Naive thymus-derived CD8-positive, alpha-beta T cell (primary cell): ENCODE results near the gene FGD5. TPM values are rescaled to one million over a fixed set of nuclear protein-coding genes. Genes with fewer than 3 reads are reported as not detected.

Experiments used
- ATAC-seq, 2 donors: fragments of 150-1000 bp; cut with Tn5 transposase in 1 of 2; sonication (Bioruptor Pico), chemical (Tn5 transposase) in 1 of 2; 1 replicate in 1 of 2; 2 replicates in 1 of 2; pipeline ENCODE4 v1.10.0; 2021; ENCODE audit warnings: mild to moderate bottlenecking in 2 of 2, moderate library complexity in 2 of 2
- POLR2A ChIA-PET: fragments of 350-600 bp; sonication (Branson Sonifier 250); formaldehyde crosslinking; loops from one replicate; lab custom pipeline; 2021; ENCODE audit warnings: antibody characterized with exemption; lab: Charles Lee
- DNase-seq, 10 donors: peaks; one replicate each; pipeline versions ENCODE4 v3.0.0 to v3.0.0-alpha.2; 2020 to 2022
- H3K27ac Mint-ChIP-seq, 10 donors: one replicate each; pipeline ENCODE4 v1.8.0; 2020 to 2022; ENCODE audit warnings: mild to moderate bottlenecking in 10 of 10, mixed read lengths in 10 of 10, moderate library complexity in 4 of 10, inconsistent platforms in 1 of 10
- H3K27me3 Mint-ChIP-seq, 5 donors: one replicate each; pipeline ENCODE4 v1.8.0; 2021 to 2022; ENCODE audit warnings: mixed read lengths in 5 of 5
- H3K36me3 Mint-ChIP-seq, 3 donors: one replicate each; pipeline ENCODE4 v1.8.0; 2020 to 2022; ENCODE audit warnings: mixed read lengths in 3 of 3, mild to moderate bottlenecking in 2 of 3, inconsistent platforms in 1 of 3
- H3K4me1 Mint-ChIP-seq, 4 donors: one replicate each; pipeline ENCODE4 v1.8.0; 2021 to 2022; ENCODE audit warnings: mixed read lengths in 4 of 4
- H3K4me3 Mint-ChIP-seq, 10 donors: one replicate each; pipeline ENCODE4 v1.8.0; 2020 to 2022; ENCODE audit warnings: mild to moderate bottlenecking in 10 of 10, mixed read lengths in 10 of 10, moderate library complexity in 6 of 10, inconsistent platforms in 1 of 10
- H3K9me3 Mint-ChIP-seq, 9 donors: one replicate each; pipeline ENCODE4 v1.8.0; 2020 to 2022; ENCODE audit warnings: mixed read lengths in 9 of 9, mild to moderate bottlenecking in 3 of 9, inconsistent platforms in 1 of 9, moderate library complexity in 1 of 9
- polyA plus RNA-seq, 3 donors: library from polyadenylated mRNA; unstranded; fragments of 300-500 nt; fragmentation: Illumina TruSeq; gene quantifications; one replicate each; pipeline ENCODE4 v1.2.3, GENCODE V29; 2021
- total RNA-seq, 8 experiments: library from RNA in 2 of 8; stranded (reverse) in 2 of 8; gene quantifications; one replicate each; pipeline ENCODE4 v1.2.3 and lab custom pipeline; 2021 to 2026

Gene FGD5
- total and polyA plus RNA-seq, 5 experiments from 2014 or later = 0.05 TPM; not detected in 4

GRCh38 chr3:14884665-14885064 lies 65.9 kb downstream of the FGD5 start:
- Mint-ChIP-seq H3K27me3 (no peaks in the 10 kb centered on the region), H3K36me3 (no peaks in the 10 kb centered on the region), H3K9me3 (no peaks in the 10 kb centered on the region), H3K27ac (peak overlapping the region; percentile 48 to 94 (median 86)), H3K4me3 (peak overlapping the region; percentile 56 to 79 (median 67)), H3K4me1 (peaks cover 40 to 67% (median 60%) of the 10 kb centered on the region in 4 donors)
- POLR2A ChIA-PET = interaction anchor here (1.0 to 2.2 kb wide), 3 partner anchors 12 to 119 kb away, joined by 3 to 5 read pairs (median 3); no protein-coding TSS in a partner anchor
- ATAC-seq (peak; percentile 51 to 53), DNase-seq (peak in 6 of 10 donors; percentile 8 to 58 (median 24))

GRCh38 chr3:14885307-14885706 lies 66.5 kb downstream of the FGD5 start:
- Mint-ChIP-seq H3K27me3 (no peaks in the 10 kb centered on the region), H3K4me1 (peaks cover 39 to 63% (median 59%) of the 10 kb centered on the region in 4 donors), H3K9me3 (no peaks in the 10 kb centered on the region), H3K27ac (peak overlapping the region; percentile 12 to 94 (median 86)), H3K4me3 (peak overlapping the region; percentile 56 to 79 (median 67)), H3K36me3 (no peaks in the 10 kb centered on the region)
- POLR2A ChIA-PET = interaction anchor here (0.9 to 1.4 kb wide), 5 partner anchors 9 to 120 kb away, joined by 3 to 11 read pairs (median 3); no protein-coding TSS in a partner anchor
- ATAC-seq = peak; percentile 23 to 28
- peak in 6 of 10 donors; percentile 9 to 66 (median 20) for DNase-seq

GRCh38 chr3:14886101-14886500 lies 67.3 kb downstream of the FGD5 start:
- H3K27ac Mint-ChIP-seq = peak overlapping the region; percentile 19 to 92 (median 74)
- no peaks in the 10 kb centered on the region for H3K36me3 Mint-ChIP-seq
- no peaks in the 10 kb centered on the region for H3K27me3 Mint-ChIP-seq
- POLR2A ChIA-PET = interaction anchor here (0.9 to 1.4 kb wide), 3 partner anchors 8 to 12 kb away, joined by 3 to 11 read pairs (median 4); no protein-coding TSS in a partner anchor
- peak overlapping the region in 6 of 10 donors; percentile 56 to 79 (median 75) for H3K4me3 Mint-ChIP-seq
- ATAC-seq (no peak), DNase-seq (peak in 1 of 10 donors; percentile 43)
- H3K4me1 Mint-ChIP-seq = peaks cover 34 to 56% (median 52%) of the 10 kb centered on the region in 4 donors
- H3K9me3 Mint-ChIP-seq = no peaks in the 10 kb centered on the region

- no peak overlapping the region for H3K4me3 Mint-ChIP-seq
- peak overlapping the region in 1 of 10 donors; percentile 74 for H3K27ac Mint-ChIP-seq
- ATAC-seq = no peak
- no peaks in the 10 kb centered on the region for H3K27me3 Mint-ChIP-seq
- H3K36me3 Mint-ChIP-seq = no peaks in the 10 kb centered on the region
- DNase-seq = no peak
- POLR2A ChIA-PET = interaction anchor here (1.8 kb wide), 1 partner anchor 10 kb away, joined by 4 read pairs; no protein-coding TSS in a partner anchor
- H3K9me3 Mint-ChIP-seq = no peaks in the 10 kb centered on the region
- H3K4me1 Mint-ChIP-seq = peaks cover 19 to 29% (median 22%) of the 10 kb centered on the region in 4 donors
These were observed 70.4 kb downstream of the FGD5 start for GRCh38 chr3:14889205-14889604.

DNA sequence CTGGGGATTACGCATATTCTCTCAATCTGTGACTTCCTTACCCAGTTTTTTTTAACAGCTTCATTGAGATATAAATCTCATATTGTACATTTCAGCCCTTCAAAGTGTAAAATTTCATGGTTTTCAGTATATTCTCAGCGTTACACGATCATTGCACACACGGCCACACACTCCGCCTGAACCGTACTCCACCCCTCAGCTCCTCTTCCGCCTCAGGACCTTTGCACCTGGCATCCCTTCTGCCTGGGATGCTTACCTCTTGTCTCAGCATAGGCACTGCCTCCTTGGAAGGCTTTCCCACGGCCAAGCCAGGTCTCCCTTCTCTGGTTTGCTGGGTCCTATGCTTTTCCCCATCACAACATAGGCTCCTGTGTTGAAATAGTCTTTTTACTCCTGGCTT lies 71.2 kb downstream of the FGD5 start:
- Mint-ChIP-seq H3K36me3 (no peaks in the 10 kb centered on the region), H3K27ac (peak overlapping the region in 7 of 10 donors; percentile 2 to 78 (median 8)), H3K27me3 (no peaks in the 10 kb centered on the region), H3K4me3 (no peak overlapping the region), H3K4me1 (peaks cover 13 to 21% (median 15%) of the 10 kb centered on the region in 4 donors), H3K9me3 (no peaks in the 10 kb centered on the region)
- DNase-seq (peak in 1 of 10 donors; percentile 26), ATAC-seq (no peak)
- POLR2A ChIA-PET = interaction anchor here (1.5 to 1.8 kb wide), 2 partner anchors 10 to 15 kb away, joined by 3 to 4 read pairs; no protein-coding TSS in a partner anchor

- H3K4me3 Mint-ChIP-seq = no peak overlapping the region
- no peaks in the 10 kb centered on the region for H3K36me3 Mint-ChIP-seq
- POLR2A ChIA-PET = interaction anchor here (1.2 to 1.5 kb wide), 2 partner anchors 9 to 15 kb away, joined by 3 read pairs; no protein-coding TSS in a partner anchor
These were observed 71.7 kb downstream of the FGD5 start for GRCh38 chr3:14890476-14890875.

DNA sequence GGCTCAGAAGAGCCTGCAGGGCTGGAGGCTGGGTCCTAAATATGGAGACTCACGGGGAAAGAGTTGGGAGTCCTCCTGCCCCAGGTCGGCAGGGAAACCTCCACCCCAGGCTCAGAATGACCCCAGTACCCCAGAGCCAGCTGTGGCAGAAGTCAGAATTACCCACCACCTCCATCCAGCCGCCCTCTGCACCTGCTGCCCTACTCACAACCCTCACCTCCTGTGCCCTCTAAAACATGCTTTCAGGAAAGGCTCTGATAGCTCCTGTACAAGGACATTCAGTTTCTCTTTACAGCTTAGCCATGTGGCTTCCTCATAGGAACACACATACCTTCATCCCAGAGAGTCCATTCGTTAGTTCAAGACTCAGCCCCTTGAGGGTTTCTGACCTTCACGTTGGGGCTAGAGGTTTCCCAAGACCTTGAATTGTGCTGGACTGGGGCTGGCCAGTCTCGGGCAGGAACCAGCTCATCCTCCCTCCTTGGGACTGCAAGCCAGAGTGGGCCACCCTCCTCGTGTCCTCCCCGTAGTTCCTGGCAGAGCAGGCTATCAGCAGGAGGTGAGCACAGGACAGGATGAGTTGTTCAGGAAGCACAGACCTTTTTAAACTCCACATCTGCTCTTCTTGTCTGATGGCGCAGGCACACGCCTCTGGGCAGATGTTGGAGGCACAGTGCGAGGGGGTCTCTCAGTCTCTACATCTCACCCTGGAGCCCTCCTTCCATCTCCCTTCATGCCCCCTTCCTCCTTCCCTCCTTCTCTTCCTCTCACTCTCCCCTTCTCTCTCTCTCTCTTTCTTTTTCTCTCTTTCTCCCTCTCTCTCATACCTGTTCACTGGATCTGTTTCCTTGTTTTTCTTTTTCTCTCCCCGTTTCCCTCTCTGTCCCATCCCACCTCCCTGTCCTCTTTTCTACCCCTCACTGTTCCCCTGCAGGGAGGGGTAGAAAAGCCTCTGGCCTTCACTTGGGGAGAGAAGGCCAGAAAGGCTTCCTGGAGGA lies 72.7 kb downstream of the FGD5 start:
- no peaks in the 10 kb centered on the region for H3K9me3 Mint-ChIP-seq
- H3K4me1 Mint-ChIP-seq = peaks cover 0 to 6% (median 2%) of the 10 kb centered on the region in 4 donors
- H3K36me3 Mint-ChIP-seq = no peaks in the 10 kb centered on the region
- peak overlapping the region in 5 of 10 donors; percentile 20 to 74 (median 31) for H3K27ac Mint-ChIP-seq
- no peaks in the 10 kb centered on the region for H3K27me3 Mint-ChIP-seq
- DNase-seq (peak in 1 of 10 donors; percentile 35), ATAC-seq (no peak)
- POLR2A ChIA-PET = interaction anchor here (1.2 to 1.5 kb wide), 3 partner anchors 10 to 14 kb away, joined by 3 read pairs; no protein-coding TSS in a partner anchor
- H3K4me3 Mint-ChIP-seq = no peak overlapping the region

More at GRCh38 chr3:14890476-14890875, 71.7 kb downstream of the FGD5 start:
- DNase-seq (no peak), ATAC-seq (no peak)
- Mint-ChIP-seq H3K27me3 (no peaks in the 10 kb centered on the region), H3K9me3 (no peaks in the 10 kb centered on the region), H3K27ac (peak overlapping the region in 2 of 10 donors; percentile 2 to 9), H3K4me1 (peaks cover 8 to 16% (median 10%) of the 10 kb centered on the region in 4 donors)

DNA sequence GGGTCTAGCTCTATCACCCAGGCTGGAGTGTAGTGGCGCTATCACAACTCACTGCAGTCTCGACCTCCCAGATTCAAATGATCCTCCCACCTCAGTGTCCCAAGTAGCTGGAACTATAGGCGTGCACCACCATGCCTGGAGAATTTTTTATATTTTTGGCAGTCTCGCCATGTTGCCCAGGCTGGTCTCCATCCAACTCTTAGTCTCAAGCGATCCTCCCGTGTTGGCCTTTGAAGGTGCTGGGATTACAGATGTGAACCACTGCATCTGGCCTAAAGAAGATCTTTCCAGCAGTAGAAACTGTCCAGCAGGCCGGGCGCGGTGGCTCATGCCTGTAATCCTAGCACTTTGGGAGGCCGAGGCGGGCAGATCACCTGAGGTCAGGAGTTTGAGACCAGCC lies 73.5 kb downstream of the FGD5 start:
- DNase-seq (peak in 1 of 10 donors; percentile 58), ATAC-seq (no peak)
- H3K27me3 Mint-ChIP-seq = no peaks in the 10 kb centered on the region
- no peak overlapping the region for H3K4me3 Mint-ChIP-seq
- H3K4me1 Mint-ChIP-seq = peaks cover 0 to 5% (median under 1%) of the 10 kb centered on the region in 4 donors
- H3K36me3 Mint-ChIP-seq = no peaks in the 10 kb centered on the region
- POLR2A ChIA-PET = interaction anchor here (1.2 kb wide), 1 partner anchor 11 kb away, joined by 3 read pairs; no protein-coding TSS in a partner anchor
- no peaks in the 10 kb centered on the region for H3K9me3 Mint-ChIP-seq
- H3K27ac Mint-ChIP-seq = peak overlapping the region in 1 of 10 donors; percentile 31

DNA sequence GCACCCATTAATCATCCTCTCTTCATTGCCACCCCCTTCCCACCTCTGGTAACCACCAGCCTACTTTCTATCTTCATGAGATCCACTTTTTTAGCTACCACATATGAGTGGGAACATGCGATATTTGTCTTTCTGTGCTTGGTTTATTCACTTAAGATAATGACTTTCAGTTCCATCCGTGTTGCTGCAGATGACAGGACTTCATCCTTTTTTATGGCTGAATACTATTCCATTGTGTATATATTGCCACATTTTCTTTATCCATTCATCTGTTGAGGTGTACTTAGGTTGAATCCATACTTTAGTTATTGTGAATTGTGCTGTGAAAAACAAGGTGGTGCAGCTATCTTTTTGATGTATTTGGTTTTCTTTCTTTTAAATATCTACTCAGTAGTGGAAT lies 75.3 kb downstream of the FGD5 start:
- H3K27me3 Mint-ChIP-seq = peaks cover 0 to 8% (median 0%) of the 10 kb centered on the region in 5 donors
- no peak for DNase-seq
- POLR2A ChIA-PET = interaction anchor here (0.6 to 1.7 kb wide), 5 partner anchors 8 to 737 kb away, joined by 3 to 15 read pairs (median 3); no protein-coding TSS in a partner anchor
- no peaks in the 10 kb centered on the region for H3K9me3 Mint-ChIP-seq
- H3K4me3 Mint-ChIP-seq = no peak overlapping the region
- H3K4me1 Mint-ChIP-seq = peaks cover 0 to 5% (median under 1%) of the 10 kb centered on the region in 4 donors
- H3K36me3 Mint-ChIP-seq = no peaks in the 10 kb centered on the region
- no peak for ATAC-seq
- no peak overlapping the region for H3K27ac Mint-ChIP-seq

GRCh38 chr3:14897266-14897665 lies 78.5 kb downstream of the FGD5 start:
- H3K27me3 Mint-ChIP-seq = peaks cover 0 to 19% (median 0%) of the 10 kb centered on the region in 5 donors
- ATAC-seq (no peak), DNase-seq (peak in 1 of 10 donors; percentile 52)
- H3K4me3 Mint-ChIP-seq = no peak overlapping the region
- no peaks in the 10 kb centered on the region for H3K9me3 Mint-ChIP-seq
- no peak overlapping the region for H3K27ac Mint-ChIP-seq
- H3K36me3 Mint-ChIP-seq = no peaks in the 10 kb centered on the region
- H3K4me1 Mint-ChIP-seq = peaks cover 0 to 4% (median 1%) of the 10 kb centered on the region in 4 donors
- POLR2A ChIA-PET = interaction anchor here (0.5 to 1.4 kb wide), 2 partner anchors 14 to 1828 kb away, joined by 5 to 6 read pairs; no protein-coding TSS in a partner anchor

DNA sequence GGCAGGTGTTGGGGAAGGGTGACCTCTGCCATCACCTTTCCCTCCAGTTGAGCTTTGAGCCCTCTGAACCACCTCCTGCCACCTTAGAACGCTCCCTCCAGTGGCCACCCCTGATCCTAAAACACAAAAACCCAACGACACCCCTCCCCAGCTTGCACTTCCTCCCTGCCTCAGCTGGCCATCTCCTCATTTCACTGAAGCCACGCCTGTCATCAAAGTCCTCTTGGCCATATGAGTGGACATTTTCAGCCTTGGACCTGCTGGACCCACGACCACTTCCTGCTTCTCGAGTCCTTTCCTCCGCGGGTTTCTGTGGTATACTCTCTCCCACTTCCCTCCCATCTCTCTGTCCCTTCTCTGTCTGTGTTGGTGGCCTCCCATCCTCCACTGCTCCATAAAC lies 80.2 kb downstream of the FGD5 start:
- no peaks in the 10 kb centered on the region for H3K36me3 Mint-ChIP-seq
- peaks cover 0 to 3% (median 0%) of the 10 kb centered on the region in 9 donors for H3K9me3 Mint-ChIP-seq
- no peak for ATAC-seq
- POLR2A ChIA-PET = no interaction called here
- H3K4me1 Mint-ChIP-seq = peaks cover 0 to 4% (median 1%) of the 10 kb centered on the region in 4 donors
- peak in 1 of 10 donors; percentile 7 for DNase-seq
- H3K27me3 Mint-ChIP-seq = peaks cover 0 to 19% (median 0%) of the 10 kb centered on the region in 5 donors
- H3K27ac Mint-ChIP-seq = peak overlapping the region in 1 of 10 donors; percentile 58
- H3K4me3 Mint-ChIP-seq = no peak overlapping the region
